Stimulated activated CD8-positive, alpha-beta memory T cell treated with anti-CD3 and anti-CD28 coated beads, Interleukin-4, amount 100 ng/mL, for 1 hour (primary cell): Measurements from ENCODE around the gene DCAF10.
A peak's percentile ranks its signal among the peaks of the same experiment; 100 is the strongest.
"Not testable (repeated sequence)": the region's sequence is repeated elsewhere in the genome, so short reads cannot be mapped to it uniquely, and the experiment has no call there.

Source experiments
- DNase-seq, 2 donors: peaks; one replicate each; pipeline ENCODE4 v3.0.0-alpha.2; 2020; ENCODE audit warnings: low read depth in 2 of 2, low spot score in 1 of 2

The DCAF10 gene

GRCh38 chr9:37906312-37907239, 106.0 kb downstream of the DCAF10 start:
- no peak for DNase-seq

- DNase-seq: no peak
Observed at GRCh38 chr9:37908283-37908682, 107.7 kb downstream of the DCAF10 start.

GRCh38 chr9:37908698-37909186, 108.1 kb downstream of the DCAF10 start:
- DNase-seq: no peak

- DNase-seq: no peak
Observed at GRCh38 chr9:37909326-37909725, 108.7 kb downstream of the DCAF10 start.

- DNase-seq: not testable (repeated sequence)
Observed at GRCh38 chr9:37909836-37910235, 109.2 kb downstream of the DCAF10 start.

- no peak for DNase-seq
Observed at GRCh38 chr9:37910271-37910670, 109.7 kb downstream of the DCAF10 start.

- DNase-seq: no peak
Observed at GRCh38 chr9:37911271-37911681, 110.7 kb downstream of the DCAF10 start.

- DNase-seq: peak; percentile 59 to 72
Observed at GRCh38 chr9:37913480-37914153, 113.0 kb downstream of the DCAF10 start.

- no peak for DNase-seq
Observed at GRCh38 chr9:37914154-37914551, 113.6 kb downstream of the DCAF10 start.

GRCh38 chr9:37914701-37915358, 114.2 kb downstream of the DCAF10 start:
- DNase-seq: no peak

- DNase-seq: no peak
Observed at GRCh38 chr9:37915911-37916470, 115.4 kb downstream of the DCAF10 start.

- no peak for DNase-seq
Observed at GRCh38 chr9:37916471-37917312, 116.1 kb downstream of the DCAF10 start.
